GM18870 (cell line): ENCODE data around the gene GPR18.
"Not testable (repeated sequence)": the region's sequence is repeated elsewhere in the genome, so short reads cannot be mapped to it uniquely, and the experiment has no call there.

Source experiments
- ATAC-seq: cut with Tn5 transposase; IDR thresholded peaks from one replicate; pipeline ENCODE4 v1.9.1; 2021; ENCODE audit warnings: moderate library complexity; ENCODE audit not compliant: unreplicated experiment

Gene GPR18

DNA sequence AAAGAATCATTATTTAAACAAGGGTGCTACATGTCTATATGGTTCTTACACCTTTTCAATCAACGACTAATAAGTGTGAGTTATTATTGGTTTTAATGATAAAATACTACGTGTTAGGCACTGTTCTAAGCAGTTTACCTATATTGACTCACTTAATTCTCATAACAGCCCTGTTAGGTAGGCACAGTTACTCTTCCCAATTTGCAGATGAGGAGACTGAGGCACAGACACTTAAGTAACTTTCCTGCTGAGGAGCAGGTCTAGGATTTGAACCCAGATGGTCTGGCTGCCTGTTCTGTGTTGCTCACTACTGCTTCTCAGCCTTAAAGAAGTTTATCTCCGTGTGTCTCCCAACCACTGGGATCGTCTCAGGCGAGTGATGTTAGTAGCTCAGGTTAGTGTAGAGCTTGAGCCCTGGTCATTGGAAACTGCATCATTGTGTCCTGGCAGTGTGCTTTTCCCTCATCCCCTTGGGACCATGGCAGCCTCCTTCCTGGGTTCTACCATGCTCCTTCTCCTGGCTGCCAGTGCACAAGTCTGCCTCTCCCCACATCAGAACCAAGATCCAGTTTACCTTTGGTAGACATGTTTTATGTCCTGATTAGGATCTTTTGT, 46.7 kb downstream of the GPR18 start:
- ATAC-seq: no peak

DNA sequence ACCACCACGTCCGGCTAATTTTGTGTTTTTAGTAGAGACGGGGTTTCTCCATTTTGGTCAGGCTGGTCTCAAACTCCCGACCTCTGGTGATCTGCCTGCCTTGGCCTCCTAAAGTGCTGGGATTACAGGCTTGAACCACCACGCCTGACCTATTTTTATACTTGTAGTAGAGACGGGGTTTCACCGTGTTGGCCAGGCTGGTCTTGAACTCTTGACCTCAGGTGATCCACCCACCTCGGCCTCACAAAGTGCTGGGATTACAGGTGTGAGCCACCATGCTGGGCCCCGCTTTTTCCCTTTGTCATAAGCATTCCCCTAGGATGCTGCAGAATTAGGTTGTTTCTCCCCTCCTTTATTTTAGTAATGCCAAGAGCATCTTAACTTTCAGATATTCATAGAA, 47.6 kb downstream of the GPR18 start:
- ATAC-seq: not testable (repeated sequence)

DNA sequence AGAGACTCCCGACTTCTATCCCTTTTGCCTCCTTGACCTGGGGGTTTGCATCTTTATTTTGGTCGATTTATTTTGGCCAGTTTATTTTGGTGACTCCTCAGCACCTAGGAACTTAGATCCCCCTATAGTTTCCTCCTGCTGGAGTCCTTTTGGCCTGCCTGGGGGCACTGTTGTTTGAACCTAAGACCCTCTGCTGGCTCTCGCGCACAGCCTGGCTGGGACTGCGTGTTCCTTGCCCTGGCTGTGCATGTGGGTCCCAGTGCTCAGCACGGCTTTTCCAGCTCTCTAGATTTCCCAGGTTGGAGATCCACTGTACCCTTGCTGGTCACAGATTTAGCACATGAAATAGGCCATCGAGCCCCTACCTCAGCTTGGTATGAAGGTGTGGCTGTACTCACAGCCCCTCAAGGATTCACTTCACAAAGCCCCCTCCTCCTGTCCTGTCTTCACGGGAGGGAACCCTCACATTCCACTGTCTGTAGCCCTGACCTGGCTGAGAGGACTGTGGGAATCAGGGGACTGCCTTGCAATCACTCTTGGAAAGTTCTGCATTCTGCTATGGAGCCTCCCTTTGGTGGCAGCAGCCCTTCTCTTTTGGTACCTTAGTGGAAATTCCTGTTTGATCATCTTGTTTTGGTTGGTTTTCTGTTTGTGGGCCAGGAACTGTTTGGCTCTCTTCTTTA, 49.2 kb downstream of the GPR18 start:
- no peak for ATAC-seq

DNA sequence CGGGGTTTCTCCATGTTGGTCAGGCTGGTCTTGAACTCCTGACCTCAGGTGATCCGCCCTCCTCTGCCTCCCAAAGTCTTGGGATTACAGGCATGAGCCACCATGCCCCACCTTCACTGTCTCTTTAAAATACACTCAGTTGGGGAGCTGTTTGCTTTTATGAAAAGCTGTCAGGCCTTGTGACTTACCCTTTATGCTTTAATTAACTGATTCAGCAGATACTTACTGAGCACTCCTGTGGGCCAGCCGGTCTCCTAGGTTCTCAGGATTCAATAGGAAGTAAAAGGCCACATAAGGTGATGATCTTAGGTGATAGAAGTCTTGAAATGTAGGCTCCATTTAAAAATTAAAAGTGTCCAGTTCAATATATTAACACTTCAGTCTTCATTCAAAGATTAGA, 50.0 kb downstream of the GPR18 start:
- ATAC-seq: no peak

GRCh38 chr13:99207511-99207910, 50.7 kb downstream of the GPR18 start:
- no peak for ATAC-seq

GRCh38 chr13:99206873-99207272, 51.3 kb downstream of the GPR18 start:
- ATAC-seq: no peak

DNA sequence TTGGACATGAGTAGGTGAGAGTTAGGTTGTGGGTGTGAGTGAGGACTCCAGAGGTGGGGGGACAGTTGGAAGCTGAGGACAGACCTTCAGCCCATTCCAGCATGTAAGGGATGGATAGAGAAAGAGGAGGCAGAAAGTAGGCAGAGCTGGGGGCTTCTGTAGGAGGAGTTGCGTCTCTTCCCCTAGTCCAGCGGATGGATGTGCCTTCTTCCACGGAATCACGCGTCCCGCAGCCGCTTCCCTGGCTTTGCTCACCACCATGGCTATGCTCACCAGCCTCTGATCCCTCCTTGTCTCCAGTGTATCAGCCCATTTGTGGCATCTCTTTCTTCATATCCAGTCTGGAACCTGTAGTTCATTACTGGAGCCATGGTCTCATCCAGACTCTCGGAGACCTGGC, 52.0 kb downstream of the GPR18 start:
- no peak for ATAC-seq

DNA sequence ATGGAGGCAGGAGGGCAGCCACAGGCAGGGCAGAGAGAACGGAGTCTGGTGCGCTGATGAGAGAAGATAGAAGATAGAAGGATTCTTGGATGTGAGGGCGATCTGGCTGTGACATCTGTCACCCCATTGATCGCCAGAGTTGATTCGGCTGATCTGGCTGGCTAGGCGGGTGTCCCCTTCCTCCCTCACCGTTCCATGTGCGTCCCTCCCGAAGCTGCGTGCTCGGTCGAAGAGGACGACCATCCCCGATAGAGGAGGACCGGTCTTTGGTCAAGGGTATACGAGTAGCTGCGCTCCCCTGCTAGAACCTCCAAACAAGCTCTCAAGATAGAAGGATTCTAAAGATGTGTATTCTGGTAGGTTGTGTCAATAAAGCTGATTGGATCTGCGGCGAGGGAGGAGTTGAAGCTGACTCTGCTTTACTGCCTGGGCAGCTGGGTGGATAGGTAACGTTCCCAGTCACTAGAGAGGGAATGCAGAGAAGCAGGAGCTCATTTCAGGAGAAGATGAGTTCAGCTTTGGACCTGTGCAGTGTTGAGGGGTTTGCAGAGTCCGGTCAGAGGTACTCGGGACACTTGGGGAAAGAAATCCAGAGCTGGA, 52.5 kb downstream of the GPR18 start:
- ATAC-seq: no peak
